SK-N-MC (cell line): ENCODE measurements around the gene ARMC9.

ENCODE experiments used
- DNase-seq: peaks from one replicate; pipeline ENCODE4 v3.0.0-alpha.2; 2011; ENCODE audit warnings: low read depth, low spot score
- H3K27ac ChIP-seq: fragments of 200-600 bp; sonication (generic); 2 replicates; pipeline ENCODE4 v1.5.1; 2016; ENCODE audit warnings: mixed run types
- H3K36me3 ChIP-seq: fragments of 200-600 bp; sonication (generic); 2 replicates; pipeline ENCODE4 v1.6.1; 2017; ENCODE audit warnings: antibody characterized with exemption, low read length, mixed read lengths; ENCODE audit not compliant: insufficient read depth
- H3K4me3 ChIP-seq: fragments of 200-600 bp; sonication (generic); 2 replicates; pipeline ENCODE4 v1.5.1; 2016
- H3K9ac ChIP-seq: fragments of 200-600 bp; sonication (generic); 2 replicates; pipeline ENCODE4 v1.8.0; 2017; ENCODE audit warnings: mixed run types, mixed read lengths; ENCODE audit not compliant: insufficient read length
- H3K9me3 ChIP-seq: fragments of 200-600 bp; sonication (generic); 2 replicates; pipeline ENCODE4 v1.6.1; 2017; ENCODE audit warnings: low read depth, mild to moderate bottlenecking, antibody characterized with exemption, low read length, moderate library complexity, mixed read lengths
- EZH2 ChIP-seq: fragments of 200-600 bp; sonication (generic); IDR thresholded peaks from one replicate; pipeline ENCODE4 v1.6.1; 2017; ENCODE audit warnings: antibody characterized with exemption
- FOXP2 ChIP-seq: optimal IDR thresholded peaks from 2 replicates; pipeline ENCODE3; 2011; ENCODE audit warnings: mild to moderate bottlenecking, moderate library complexity; ENCODE audit not compliant: insufficient read depth; ENCODE audit errors: extremely low read length, control extremely low read depth
- POLR2AphosphoS5 ChIP-seq: IDR thresholded peaks from 2 replicates; pipeline ENCODE4 v1.6.1; 2012; ENCODE audit warnings: mild to moderate bottlenecking, low read depth, low read length, borderline replicate concordance

Gene ARMC9

DNA sequence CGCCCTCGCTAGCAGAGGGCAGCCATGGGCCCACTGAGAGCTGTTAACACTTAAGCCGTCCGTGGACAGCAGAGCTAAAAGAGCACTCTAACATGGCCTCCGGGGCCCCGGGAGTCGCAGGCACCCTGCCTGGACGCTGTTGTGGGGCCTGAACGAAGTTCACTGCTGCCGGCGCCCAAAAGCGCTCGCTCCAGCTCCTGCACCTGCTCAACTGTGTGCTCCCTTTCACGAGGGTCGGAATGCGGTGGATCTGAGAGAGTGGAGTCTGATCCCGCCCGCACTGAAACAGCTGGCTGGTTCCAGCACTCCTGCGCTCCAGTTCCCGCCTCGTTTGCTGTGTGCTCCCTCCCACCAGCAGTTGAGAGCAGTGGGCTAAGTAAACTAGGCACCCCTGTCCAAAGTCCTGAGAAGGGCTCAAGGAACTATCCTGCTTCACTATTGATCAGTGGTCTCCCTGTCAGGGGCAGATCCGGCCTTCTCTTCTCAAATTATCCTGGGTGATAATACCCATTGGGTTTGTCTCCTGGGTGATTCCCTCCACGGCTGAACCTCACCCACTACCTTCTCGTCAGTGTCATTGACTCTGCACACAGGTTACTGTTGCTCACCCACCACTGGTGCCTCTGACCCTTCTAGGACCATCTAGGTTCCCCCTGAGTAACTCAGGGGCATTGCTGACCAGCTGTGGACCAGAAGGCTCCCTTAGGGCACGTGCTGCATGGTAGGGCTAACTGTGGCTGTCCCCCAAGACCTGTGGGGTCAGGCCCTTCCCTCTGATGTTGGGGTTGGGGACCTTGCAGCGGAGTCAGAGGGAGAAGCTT is 220.6 kb downstream of the ARMC9 start:
- Histone ChIP-seq H3K9ac (no peak overlapping the region), H3K27ac (no peak overlapping the region), H3K4me3 (no peak overlapping the region), H3K9me3 (no peaks in the 10 kb centered on the region), H3K36me3 (no peaks in the 10 kb centered on the region)
- no peak for DNase-seq
- TF ChIP-seq POLR2AphosphoS5 (no peak), EZH2 (no peak)

GRCh38 chr2:231421051-231421580 is 222.7 kb downstream of the ARMC9 start:
- no peaks in the 10 kb centered on the region for H3K9me3 ChIP-seq
- no peak for DNase-seq
- no peak overlapping the region for H3K27ac ChIP-seq
- no peak overlapping the region for H3K9ac ChIP-seq
- TF ChIP-seq FOXP2 (no peak), EZH2 (no peak), POLR2AphosphoS5 (no peak)
- H3K4me3 ChIP-seq = no peak overlapping the region
- no peaks in the 10 kb centered on the region for H3K36me3 ChIP-seq

DNA sequence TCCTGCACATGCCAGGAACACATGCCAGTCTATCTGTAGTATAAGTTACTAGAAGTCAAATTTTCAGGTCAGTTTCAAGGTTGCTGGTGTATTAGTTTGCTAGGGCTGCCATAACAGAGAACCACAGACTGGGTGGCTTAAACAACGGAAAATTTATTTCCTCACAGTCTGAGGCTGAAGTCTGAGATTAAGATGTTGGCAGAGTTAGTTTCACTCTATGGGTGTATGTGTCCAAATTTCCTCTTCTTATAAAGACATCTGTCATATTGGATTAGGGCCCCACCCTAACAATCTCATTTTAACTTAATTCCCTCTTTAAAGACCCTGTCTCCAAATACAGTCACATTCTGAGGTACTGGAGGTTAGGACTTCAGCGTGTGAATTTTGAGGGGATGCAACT is 223.6 kb downstream of the ARMC9 start:
- H3K9ac ChIP-seq = no peak overlapping the region
- no peaks in the 10 kb centered on the region for H3K9me3 ChIP-seq
- H3K36me3 ChIP-seq = no peaks in the 10 kb centered on the region
- H3K4me3 ChIP-seq = no peak overlapping the region
- TF ChIP-seq POLR2AphosphoS5 (no peak), EZH2 (no peak), FOXP2 (no peak)
- H3K27ac ChIP-seq = no peak overlapping the region
- no peak for DNase-seq

DNA sequence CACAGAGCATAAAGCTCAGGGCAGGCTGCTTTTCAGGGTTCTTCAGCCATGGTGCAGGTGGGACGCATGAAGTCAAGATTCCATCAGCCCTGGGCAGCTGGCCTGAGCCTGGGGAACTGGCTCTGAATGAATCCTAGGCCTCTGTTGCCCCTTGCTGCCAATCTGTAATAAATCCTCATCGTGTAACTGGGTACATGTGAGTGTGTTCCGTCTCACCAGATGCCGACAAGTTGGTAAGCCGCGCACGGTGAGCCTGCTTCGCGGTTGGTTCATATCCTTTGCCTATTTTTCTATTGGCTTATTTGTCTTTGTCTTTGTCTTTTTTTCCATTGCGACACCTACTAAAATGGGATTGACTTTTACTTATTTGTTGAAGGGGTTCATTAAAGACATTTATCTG is 224.7 kb downstream of the ARMC9 start:
- TF ChIP-seq POLR2AphosphoS5 = no peak
- TF ChIP-seq EZH2 = no peak
- TF ChIP-seq FOXP2 = no peak

More for the DNA sequence above, 224.7 kb downstream of the ARMC9 start:
- no peaks in the 10 kb centered on the region for H3K36me3 ChIP-seq
- no peaks in the 10 kb centered on the region for H3K9me3 ChIP-seq
- no peak overlapping the region for H3K27ac ChIP-seq
- H3K4me3 ChIP-seq = no peak overlapping the region
- H3K9ac ChIP-seq = no peak overlapping the region
- DNase-seq = no peak
